Stimulated activated CD8-positive, alpha-beta memory T cell treated with anti-CD3 and anti-CD28 coated beads, Interleukin-15, amount 100 ng/mL, for 48 hours (primary cell): ENCODE results near the gene ZNF710.

Source experiments
- DNase-seq, 2 donors: peaks; one replicate each; pipeline ENCODE4 v3.0.0-alpha.2; 2020; ENCODE audit warnings: low read depth in 2 of 2

ZNF710 gene

GRCh38 chr15:90039996-90040395, 38.9 kb downstream of the ZNF710 start:
- no peak for DNase-seq

GRCh38 chr15:90040618-90041017, 39.5 kb downstream of the ZNF710 start:
- no peak for DNase-seq

- no peak for DNase-seq
Observed at GRCh38 chr15:90042356-90042755, 41.2 kb downstream of the ZNF710 start.

GRCh38 chr15:90042766-90043529, 41.8 kb downstream of the ZNF710 start:
- DNase-seq: no peak

GRCh38 chr15:90043530-90044010, 42.4 kb downstream of the ZNF710 start:
- no peak for DNase-seq

- no peak for DNase-seq
Observed at GRCh38 chr15:90044191-90044590, 43.1 kb downstream of the ZNF710 start.

- no peak for DNase-seq
Observed at GRCh38 chr15:90044916-90045371, 43.8 kb downstream of the ZNF710 start.

GRCh38 chr15:90046289-90046688, 45.2 kb downstream of the ZNF710 start:
- no peak for DNase-seq

GRCh38 chr15:90046911-90047392, 45.8 kb downstream of the ZNF710 start:
- DNase-seq: no peak

GRCh38 chr15:90047956-90048575, 46.9 kb downstream of the ZNF710 start:
- no peak for DNase-seq

GRCh38 chr15:90049030-90049429, 47.9 kb downstream of the ZNF710 start:
- DNase-seq: no peak

- DNase-seq: no peak
Observed at GRCh38 chr15:90049666-90050604, 48.8 kb downstream of the ZNF710 start.

- no peak for DNase-seq
Observed at GRCh38 chr15:90051874-90052273, 50.8 kb downstream of the ZNF710 start.

GRCh38 chr15:90053685-90054466, 52.8 kb downstream of the ZNF710 start:
- no peak for DNase-seq

GRCh38 chr15:90054618-90055097, 53.5 kb downstream of the ZNF710 start:
- DNase-seq: no peak

- DNase-seq: no peak
Observed at GRCh38 chr15:90055182-90055581, 54.1 kb downstream of the ZNF710 start.

GRCh38 chr15:90056529-90056928, 55.4 kb downstream of the ZNF710 start:
- no peak for DNase-seq

GRCh38 chr15:90058308-90058707, 57.2 kb downstream of the ZNF710 start:
- DNase-seq: no peak

- DNase-seq: no peak
Observed at GRCh38 chr15:90058775-90059174, 57.7 kb downstream of the ZNF710 start.

GRCh38 chr15:90059208-90059985, 58.3 kb downstream of the ZNF710 start:
- DNase-seq: peak; percentile 79 to 81
